Vagina (tissue), 2 donors: Measurements from ENCODE around the gene CENPN. TPM values are rescaled to one million over a fixed set of nuclear protein-coding genes. Genes with fewer than 3 reads are reported as not detected.

Experiments
- DNase-seq, 2 donors: peaks; one replicate each; pipeline ENCODE4 v3.0.0-alpha.2; 2017; ENCODE audit errors: extremely low spot score in 2 of 2
- H3K27ac ChIP-seq: fragments of 200-600 bp; sonication (generic); one replicate; pipeline ENCODE4 v1.5.1; 2019
- H3K27me3 ChIP-seq: fragments of 200-600 bp; sonication (generic); one replicate; pipeline ENCODE4 v1.5.1; 2019
- H3K36me3 ChIP-seq, 2 donors: fragments of 200-600 bp; sonication (generic); one replicate each; pipeline ENCODE4 v1.5.1; 2017 to 2019
- H3K4me1 ChIP-seq: fragments of 200-600 bp; sonication (generic); one replicate; pipeline ENCODE4 v1.5.1; 2019
- H3K4me3 ChIP-seq, 2 donors: fragments of 200-600 bp; sonication (generic); 1 replicate in 1 of 2; 2 replicates in 1 of 2; pipeline ENCODE4 v1.5.1; 2016 to 2019
- H3K9me3 ChIP-seq: fragments of 200-600 bp; sonication (generic); one replicate; pipeline ENCODE4 v1.5.1; 2019
- CTCF ChIP-seq, 3 experiments: fragments of 450-650 bp in 2 of 3; fragments of 200-600 bp in 1 of 3; sonication (generic) in 1 of 3; IDR thresholded peaks; one replicate each; pipeline ENCODE4 v1.5.1; 2017 to 2019; ENCODE audit warnings: antibody characterized with exemption in 3 of 3, mild to moderate bottlenecking in 2 of 3, moderate library complexity in 2 of 3
- POLR2A ChIP-seq, 2 donors: fragments of 450-650 bp; IDR thresholded peaks; one replicate each; pipeline ENCODE4 v1.6.1; 2017; ENCODE audit warnings: antibody characterized with exemption in 2 of 2, mild to moderate bottlenecking in 2 of 2, moderate library complexity in 2 of 2
- POLR2AphosphoS5 ChIP-seq, 2 donors: sonication (generic); formaldehyde crosslinking; IDR thresholded peaks; one replicate each; pipeline ENCODE4 v1.9.0; 2017; ENCODE audit warnings: antibody characterized with exemption in 2 of 2, mild to moderate bottlenecking in 2 of 2, low read depth in 1 of 2; ENCODE audit not compliant: insufficient read depth in 1 of 2
- intact Hi-C: fragments of 100-400 bp; cut with DNase I; formaldehyde crosslinking; loops from one replicate; pipeline ENCODE4 v1.15.1; 2023
- small RNA-seq: library from RNA; depleted of rRNA; stranded (forward); fragments of <200 nt; gene quantifications from one replicate; pipeline ENCODE3, GENCODE V24; 2016
- total RNA-seq: library from RNA; depleted of rRNA; stranded (reverse); fragments of >200 nt; gene quantifications from one replicate; pipeline ENCODE4 v1.2.3, GENCODE V29; 2016

The CENPN gene
- total RNA-seq, 1 donor from 2014 or later: 8.3 TPM

DNA sequence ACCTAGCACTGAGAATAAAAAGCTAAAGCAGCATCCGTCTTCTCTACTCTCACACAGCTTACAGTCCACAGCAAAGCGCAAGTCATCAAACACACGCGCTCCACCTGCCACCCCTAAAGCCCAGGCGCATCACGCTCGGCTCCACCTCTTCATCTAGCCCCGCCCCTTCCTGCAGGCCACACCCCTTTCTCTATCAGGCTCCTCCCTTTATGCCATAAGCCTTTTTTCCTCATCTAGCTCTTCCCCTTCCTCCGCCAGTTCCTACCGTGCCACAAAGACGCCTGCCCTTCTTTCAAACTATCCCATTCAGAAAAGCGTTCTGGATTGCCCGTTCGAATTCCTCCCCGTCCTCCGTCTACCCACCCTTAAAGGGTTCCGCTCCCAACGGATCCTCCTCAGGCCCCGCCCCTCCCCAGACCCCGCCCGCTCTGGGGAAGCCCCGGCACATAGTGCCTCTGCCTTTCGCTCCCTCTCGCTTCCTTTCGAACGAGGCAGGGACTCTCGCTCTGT, 69.6 kb downstream of the CENPN start:
- Histone ChIP-seq H3K4me3 (peak overlapping the region; percentile 72 to 73), H3K4me1 (peaks cover 5% of the 10 kb centered on the region), H3K36me3 (no peaks in the 10 kb centered on the region), H3K27me3 (no peaks in the 10 kb centered on the region), H3K9me3 (no peaks in the 10 kb centered on the region), H3K27ac (peak overlapping the region; percentile 93)
- intact Hi-C loops: no loop called here
- TF ChIP-seq POLR2AphosphoS5 (IDR thresholded peaks at IDR 0.05; ENCODE audit: insufficient read depth in 1 of 2, low read depth in 1 of 2): no peak
- no peak for TF ChIP-seq POLR2A (IDR thresholded peaks at IDR 0.05)
- TF ChIP-seq CTCF (IDR thresholded peaks at IDR 0.05): no peak
- DNase-seq: peak in 1 of 2 donors; percentile 90

DNA sequence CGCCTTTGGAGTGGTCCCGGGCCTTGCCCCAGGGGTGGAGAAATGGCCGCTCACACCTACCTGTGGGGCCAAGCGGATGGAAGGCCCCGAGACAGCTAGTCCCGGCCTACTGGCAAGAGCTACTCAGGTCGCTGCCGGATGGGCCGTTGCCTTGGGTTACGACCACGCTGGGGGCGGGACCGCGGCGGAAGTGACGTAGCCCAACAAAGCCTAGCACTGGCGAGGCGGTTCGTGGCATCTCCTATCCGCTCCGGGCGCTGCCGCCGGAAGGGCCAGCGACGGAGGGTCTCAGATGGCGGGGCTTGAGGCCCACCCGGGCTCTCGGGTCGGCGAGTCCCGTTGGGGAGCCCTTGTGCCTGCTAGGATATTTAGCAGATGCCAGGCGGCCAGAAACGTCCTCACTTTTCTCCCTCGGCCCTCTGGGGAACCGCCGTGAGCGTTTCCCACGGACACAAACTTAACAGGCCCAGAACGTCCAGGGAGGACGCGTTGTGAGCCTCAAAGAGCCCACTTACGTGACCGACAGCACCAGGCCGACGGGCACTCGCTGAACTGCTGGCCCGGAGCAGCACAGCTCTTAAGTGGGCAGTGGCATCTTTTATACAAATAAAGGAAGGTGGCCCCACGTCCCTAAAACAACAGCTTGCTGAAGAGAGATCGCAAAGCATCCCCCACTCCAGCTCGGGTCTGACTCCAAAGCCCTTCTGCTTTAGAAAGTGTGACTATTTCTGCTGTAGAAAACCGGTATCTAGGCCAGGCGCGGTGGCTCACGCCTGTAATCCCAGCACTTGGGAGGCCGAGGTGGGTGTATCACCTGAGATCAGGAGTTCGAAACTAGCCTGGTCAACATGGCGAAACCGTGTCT, 70.3 kb downstream of the CENPN start, which contains the start of gene C16orf46:
Gene C16orf46 (minus strand): TSS at position 163 of the 865 bp plus-strand sequence. CDS start 13,283 bp downstream, outside the sequence.
- H3K9me3 ChIP-seq: no peaks in the 10 kb centered on the region
- no peaks in the 10 kb centered on the region for H3K27me3 ChIP-seq
- TF ChIP-seq CTCF (IDR thresholded peaks at IDR 0.05) (no peak), POLR2A (IDR thresholded peaks at IDR 0.05) (peak in 1 of 2 donors; percentile 57), POLR2AphosphoS5 (IDR thresholded peaks at IDR 0.05; ENCODE audit: insufficient read depth in 1 of 2, low read depth in 1 of 2) (peak; percentile 75 to 96)
- peak; percentile 98 for DNase-seq
- H3K4me1 ChIP-seq: peaks cover 5% of the 10 kb centered on the region
- intact Hi-C loops: no loop called here
- H3K36me3 ChIP-seq: no peaks in the 10 kb centered on the region
- peak within 1 kb of the TSS; percentile 93 for H3K27ac ChIP-seq
- peak within 1 kb of the TSS; percentile 72 to 73 for H3K4me3 ChIP-seq

DNA sequence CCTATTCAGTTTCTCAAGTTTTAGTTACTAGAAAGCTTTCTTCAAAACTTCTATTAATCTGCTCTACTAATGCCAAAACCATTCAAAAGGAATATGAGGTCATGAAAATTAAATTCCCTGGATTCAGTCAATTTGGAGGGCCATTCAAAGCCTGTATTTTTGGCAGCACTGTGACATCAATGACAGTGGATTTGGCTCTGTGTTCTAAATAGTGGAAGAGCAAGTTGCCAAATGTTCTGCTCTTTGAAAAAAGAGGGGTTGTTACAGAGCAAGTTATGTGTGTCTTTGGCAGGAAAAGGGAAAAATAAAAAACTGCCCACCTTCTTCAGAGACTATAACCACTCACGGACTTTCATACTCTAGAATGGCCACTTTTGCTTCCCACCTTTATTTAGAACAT, 73.2 kb downstream of the CENPN start:
- no peaks in the 10 kb centered on the region for H3K27me3 ChIP-seq
- H3K4me3 ChIP-seq: no peak overlapping the region
- no peaks in the 10 kb centered on the region for H3K9me3 ChIP-seq
- no peak for DNase-seq
- H3K36me3 ChIP-seq: peaks cover 0 to 6% of the 10 kb centered on the region in 2 donors
- peaks cover 5% of the 10 kb centered on the region for H3K4me1 ChIP-seq
- intact Hi-C loops: no loop called here
- TF ChIP-seq POLR2A (IDR thresholded peaks at IDR 0.05) (no peak), POLR2AphosphoS5 (IDR thresholded peaks at IDR 0.05; ENCODE audit: insufficient read depth in 1 of 2, low read depth in 1 of 2) (no peak), CTCF (IDR thresholded peaks at IDR 0.05) (no peak)
- no peak overlapping the region for H3K27ac ChIP-seq

DNA sequence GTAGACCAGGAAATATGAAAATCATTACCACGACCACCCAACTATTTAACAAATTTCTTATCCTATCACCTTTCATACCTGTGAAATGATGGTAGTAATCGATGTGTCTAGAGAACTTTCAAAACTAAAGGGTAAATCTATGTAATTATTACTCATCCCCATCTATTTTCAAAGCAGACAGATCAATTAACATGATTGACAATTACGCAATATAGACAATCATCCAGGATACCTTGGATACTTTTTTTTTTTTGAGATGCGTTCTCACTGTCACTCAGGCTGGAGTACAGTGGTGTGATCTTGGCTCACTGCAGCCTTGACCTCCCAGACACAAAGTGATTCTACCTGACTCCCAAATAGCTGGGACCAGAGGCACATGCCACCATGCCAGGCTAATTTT, 74.0 kb downstream of the CENPN start:
- Histone ChIP-seq H3K27ac (no peak overlapping the region), H3K36me3 (peaks cover 0 to 6% of the 10 kb centered on the region in 2 donors), H3K4me1 (peaks cover 5% of the 10 kb centered on the region), H3K9me3 (no peaks in the 10 kb centered on the region), H3K4me3 (no peak overlapping the region), H3K27me3 (no peaks in the 10 kb centered on the region)
- TF ChIP-seq CTCF (IDR thresholded peaks at IDR 0.05): no peak
- TF ChIP-seq POLR2AphosphoS5 (IDR thresholded peaks at IDR 0.05; ENCODE audit: insufficient read depth in 1 of 2, low read depth in 1 of 2): no peak
- TF ChIP-seq POLR2A (IDR thresholded peaks at IDR 0.05): no peak
- intact Hi-C loops: no loop called here
- DNase-seq: no peak

Small RNAs within 50 kb of the gene (small RNA-seq; reads per million reads assigned to genes)
- gene AC092718.3: not detected

Other genes starting within 250 kb of the CENPN start
- 2.9 TPM for gene CDYL2, start 202.6 kb upstream of the CENPN start, total RNA-seq
- 6.6 TPM for gene CMC2, start 329 bp upstream of the CENPN start, total RNA-seq
- 29.7 TPM for gene ATMIN, start 28.6 kb downstream of the CENPN start, total RNA-seq
- 1.2 TPM for gene C16orf46, start 70.0 kb downstream of the CENPN start, total RNA-seq
- 27.0 TPM for gene GCSH, start 89.2 kb downstream of the CENPN start, total RNA-seq
- gene BCO1, start 231.5 kb downstream of the CENPN start, total RNA-seq: not detected